HG03280 (cell line): Measurements from ENCODE around the gene PET117.
"Not testable (repeated sequence)": the region's sequence is repeated elsewhere in the genome, so short reads cannot be mapped to it uniquely, and the experiment has no call there.

ENCODE experiments used
- ATAC-seq: cut with Tn5 transposase; IDR thresholded peaks from one replicate; pipeline ENCODE4 v1.9.1; 2021; ENCODE audit warnings: mild to moderate bottlenecking, moderate library complexity; ENCODE audit not compliant: unreplicated experiment

The PET117 gene

GRCh38 chr20:18137412-18138265 lies at the start of gene PET117, which contains the start of gene KAT14:
TSS of gene PET117 (plus strand) at chr20:18137863. CDS start at chr20:18137956, 93 bp downstream.
TSS of gene KAT14 (plus strand) at chr20:18137863. CDS start at chr20:18142661, 4,798 bp downstream.
- peak; percentile 87 for ATAC-seq

GRCh38 chr20:18088298-18088697 lies 49.4 kb upstream of the PET117 start:
- not testable (repeated sequence) for ATAC-seq

GRCh38 chr20:18088841-18089240 lies 48.8 kb upstream of the PET117 start:
- ATAC-seq = not testable (repeated sequence)

GRCh38 chr20:18090044-18090443 lies 47.6 kb upstream of the PET117 start:
- ATAC-seq = no peak

- no peak for ATAC-seq
Observed at GRCh38 chr20:18090477-18090876, 47.2 kb upstream of the PET117 start.

- ATAC-seq = no peak
Observed at GRCh38 chr20:18091623-18092022, 46.0 kb upstream of the PET117 start.

- ATAC-seq = no peak
Observed at GRCh38 chr20:18092890-18093289, 44.8 kb upstream of the PET117 start.

GRCh38 chr20:18093388-18093787 lies 44.3 kb upstream of the PET117 start:
- ATAC-seq = no peak

- ATAC-seq = no peak
Observed at GRCh38 chr20:18094191-18094590, 43.5 kb upstream of the PET117 start.

GRCh38 chr20:18100569-18100968 lies 37.1 kb upstream of the PET117 start:
- ATAC-seq = not testable (repeated sequence)

- no peak for ATAC-seq
Observed at GRCh38 chr20:18101125-18101810, 36.4 kb upstream of the PET117 start.

GRCh38 chr20:18103497-18103896 lies 34.2 kb upstream of the PET117 start:
- ATAC-seq = no peak

GRCh38 chr20:18108326-18108725 lies 29.3 kb upstream of the PET117 start:
- ATAC-seq = no peak

GRCh38 chr20:18128574-18128973 lies 9.1 kb upstream of the PET117 start:
- not testable (repeated sequence) for ATAC-seq

- ATAC-seq = no peak
Observed at GRCh38 chr20:18132663-18133062, 5.0 kb upstream of the PET117 start.

GRCh38 chr20:18133962-18134361 lies 3.7 kb upstream of the PET117 start:
- ATAC-seq = no peak

- no peak for ATAC-seq
Observed at GRCh38 chr20:18138266-18138582, 561 bp downstream of the PET117 start.

GRCh38 chr20:18138639-18139583 lies 1.2 kb downstream of the PET117 start:
- no peak for ATAC-seq

GRCh38 chr20:18139832-18140231 lies 2.2 kb downstream of the PET117 start:
- ATAC-seq = no peak

- ATAC-seq = no peak
Observed at GRCh38 chr20:18144541-18145099, 7.0 kb downstream of the PET117 start.

- no peak for ATAC-seq
Observed at GRCh38 chr20:18154342-18154741, 16.7 kb downstream of the PET117 start.
